Ishikawa (cell line): Measurements from ENCODE around the gene ELP4.

ENCODE experiments used
- CEBPB ChIP-seq: IDR thresholded peaks from 2 replicates; pipeline ENCODE4 v1.6.1; 2012
- CREB1 ChIP-seq: IDR thresholded peaks from 2 replicates; pipeline ENCODE4 v1.6.1; 2012; ENCODE audit warnings: low read depth
- EGR1 ChIP-seq: IDR thresholded peaks from 2 replicates; pipeline ENCODE4 v1.6.1; 2012
- EP300 ChIP-seq: IDR thresholded peaks from 2 replicates; pipeline ENCODE4 v1.6.1; 2012; ENCODE audit warnings: borderline replicate concordance
- FOXM1 ChIP-seq: IDR thresholded peaks from 2 replicates; pipeline ENCODE4 v1.6.1; 2012; ENCODE audit warnings: low read depth, borderline replicate concordance
- MAX ChIP-seq: IDR thresholded peaks from 2 replicates; pipeline ENCODE4 v1.6.1; 2012
- NFIC ChIP-seq: IDR thresholded peaks from 2 replicates; pipeline ENCODE4 v1.6.1; 2012
- RAD21 ChIP-seq: IDR thresholded peaks from 2 replicates; pipeline ENCODE4 v1.6.1; 2012; ENCODE audit warnings: low read depth
- REST ChIP-seq: IDR thresholded peaks from 2 replicates; pipeline ENCODE4 v1.6.1; 2012; ENCODE audit warnings: low read depth, mild to moderate bottlenecking
- TAF1 ChIP-seq: IDR thresholded peaks from 2 replicates; pipeline ENCODE4 v1.6.1; 2012; ENCODE audit warnings: low read depth, mild to moderate bottlenecking
- TCF12 ChIP-seq: IDR thresholded peaks from 2 replicates; pipeline ENCODE4 v1.6.1; 2012; ENCODE audit warnings: low read depth
- TEAD4 ChIP-seq: IDR thresholded peaks from 2 replicates; pipeline ENCODE4 v1.6.1; 2012
- YY1 ChIP-seq: IDR thresholded peaks from 2 replicates; pipeline ENCODE4 v1.6.1; 2012; ENCODE audit warnings: low read depth
- ZBTB7A ChIP-seq: IDR thresholded peaks from 2 replicates; pipeline ENCODE4 v1.6.1; 2012; ENCODE audit warnings: low read depth
- TF ChIP-seq, protein P1 (sequence below): IDR thresholded peaks from 2 replicates; pipeline ENCODE4 v1.6.1; 2012

Gene ELP4

GRCh38 chr11:31484497-31484896 lies 25.1 kb upstream of the ELP4 start:
- TF ChIP-seq TCF12, result no peak
- no peak for TF ChIP-seq EGR1
- TF ChIP-seq ZBTB7A, result no peak
- TF ChIP-seq EP300, result no peak
- no peak for TF ChIP-seq CREB1
- TF ChIP-seq RAD21, result no peak

- TF ChIP-seq ZBTB7A (no peak), RAD21 (peak; percentile 33; the same call in 1 of the 2 replicates)
These were observed 21.7 kb upstream of the ELP4 start for GRCh38 chr11:31487848-31488247.

- TF ChIP-seq REST (no peak), TEAD4 (no peak), MAX (no peak), TCF12 (no peak), RAD21 (no peak), ZBTB7A (no peak), CREB1 (no peak), EP300 (no peak), TAF1 (no peak), CEBPB (no peak), YY1 (no peak), FOXM1 (no peak), NFIC (no peak), EGR1 (no peak)
- TF ChIP-seq, protein P1, sequence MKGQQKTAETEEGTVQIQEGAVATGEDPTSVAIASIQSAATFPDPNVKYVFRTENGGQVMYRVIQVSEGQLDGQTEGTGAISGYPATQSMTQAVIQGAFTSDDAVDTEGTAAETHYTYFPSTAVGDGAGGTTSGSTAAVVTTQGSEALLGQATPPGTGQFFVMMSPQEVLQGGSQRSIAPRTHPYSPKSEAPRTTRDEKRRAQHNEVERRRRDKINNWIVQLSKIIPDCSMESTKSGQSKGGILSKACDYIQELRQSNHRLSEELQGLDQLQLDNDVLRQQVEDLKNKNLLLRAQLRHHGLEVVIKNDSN, result no peak
These were observed 17.1 kb upstream of the ELP4 start for GRCh38 chr11:31492320-31492913.

- TF ChIP-seq ZBTB7A (no peak), FOXM1 (no peak), TAF1 (no peak), RAD21 (no peak)
- TF ChIP-seq, protein P1, result no peak
These were observed 16.3 kb upstream of the ELP4 start for GRCh38 chr11:31493235-31493634.

GRCh38 chr11:31499576-31500178 lies 9.9 kb upstream of the ELP4 start:
- TF ChIP-seq, protein P1, result no peak

DNA sequence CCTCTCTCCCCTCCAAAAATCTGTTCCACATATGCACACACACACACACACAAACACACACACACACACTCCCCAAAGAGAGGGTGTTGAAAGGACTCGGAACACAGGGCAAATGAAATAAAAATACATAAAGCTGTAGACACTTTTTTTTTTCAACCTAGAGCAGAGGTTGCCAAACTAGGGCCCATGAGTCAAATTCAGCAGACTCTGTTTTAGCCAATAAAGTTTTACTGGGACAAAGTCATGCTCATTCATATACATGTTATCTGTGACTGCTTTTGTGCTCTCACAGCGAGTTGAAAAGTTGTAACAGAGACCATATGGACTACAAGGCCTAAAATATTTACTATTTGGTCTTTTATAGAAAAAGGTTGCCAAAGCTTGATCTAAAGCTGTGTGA lies 9.0 kb upstream of the ELP4 start:
- TF ChIP-seq TAF1, result no peak
- no peak for TF ChIP-seq TCF12
- TF ChIP-seq CEBPB, result no peak
- no peak for TF ChIP-seq ZBTB7A
- no peak for TF ChIP-seq NFIC
- no peak for TF ChIP-seq EP300
- TF ChIP-seq REST, result no peak
- no peak for TF ChIP-seq EGR1
- TF ChIP-seq, protein P1, result no peak
- TF ChIP-seq CREB1, result no peak
- no peak for TF ChIP-seq YY1
- TF ChIP-seq RAD21, result no peak
